Amniotic epithelial cell (primary cell): Measurements from ENCODE around the gene DHRS2.

Experiments used
- DNase-seq: peaks from one replicate; pipeline ENCODE4 v3.0.0-alpha.2; 2010; ENCODE audit warnings: low read depth

The DHRS2 gene

DNA sequence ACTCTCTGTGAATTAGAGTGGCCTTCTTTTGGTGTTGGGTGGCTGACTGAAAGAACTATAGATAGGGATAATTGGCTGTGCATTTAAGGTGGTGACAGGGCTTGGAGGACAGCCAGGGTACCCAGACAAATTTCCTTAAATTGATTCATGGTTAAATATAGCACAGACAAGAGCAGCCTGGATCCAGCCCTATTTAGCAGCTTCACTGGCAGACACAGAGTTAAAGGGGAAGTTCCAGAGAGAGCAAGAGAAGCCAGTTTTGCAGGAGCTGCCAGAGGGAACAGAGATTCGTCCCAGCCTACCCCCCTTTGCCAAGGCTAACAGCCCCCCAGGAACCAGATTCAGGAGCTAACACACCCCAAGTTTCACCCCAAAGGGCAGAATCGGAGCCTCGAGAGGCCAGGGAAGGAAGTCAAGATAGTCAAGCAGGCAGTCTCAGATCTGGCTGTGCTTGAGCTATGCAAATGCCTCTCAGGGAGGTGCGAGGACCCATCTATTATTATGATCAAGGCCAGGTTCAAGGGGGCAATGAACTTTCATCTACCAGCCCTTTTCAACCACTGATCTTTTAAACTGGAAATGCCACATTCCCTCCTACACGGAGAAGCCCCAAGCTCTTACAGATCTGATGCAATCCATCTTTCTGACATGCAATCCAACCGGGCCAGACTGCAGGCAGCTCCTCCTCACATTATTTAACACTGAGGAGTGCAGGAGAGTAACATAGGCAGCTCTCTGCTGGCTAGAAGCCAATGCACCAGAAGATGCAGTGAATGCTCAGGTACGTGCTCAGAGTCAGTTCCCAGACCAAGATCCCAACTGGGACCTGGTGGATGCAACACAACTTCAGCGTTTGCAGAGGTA lies 58.2 kb downstream of the DHRS2 start:
- peak; percentile 21 for DNase-seq
